ENCODE data around the gene CLDN14. TPM values are rescaled to one million over a fixed set of nuclear protein-coding genes. Genes with fewer than 3 reads are reported as not detected.

Gene CLDN14, protein sequence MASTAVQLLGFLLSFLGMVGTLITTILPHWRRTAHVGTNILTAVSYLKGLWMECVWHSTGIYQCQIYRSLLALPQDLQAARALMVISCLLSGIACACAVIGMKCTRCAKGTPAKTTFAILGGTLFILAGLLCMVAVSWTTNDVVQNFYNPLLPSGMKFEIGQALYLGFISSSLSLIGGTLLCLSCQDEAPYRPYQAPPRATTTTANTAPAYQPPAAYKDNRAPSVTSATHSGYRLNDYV
- under 1 TPM in 1 of 2 donors, not detected in 1; 0.15 TPM for total RNA-seq
- under 1 TPM; 0.08 to 0.49 TPM for polyA plus RNA-seq
- long read RNA-seq, donor 1 = 0 reads
- long read RNA-seq, donor 2 = 0 reads
- long read RNA-seq, donor 3 = 0 reads
- long read RNA-seq, donor 4 = 0 reads
- long read RNA-seq, donor 5 = 0 reads

DNA sequence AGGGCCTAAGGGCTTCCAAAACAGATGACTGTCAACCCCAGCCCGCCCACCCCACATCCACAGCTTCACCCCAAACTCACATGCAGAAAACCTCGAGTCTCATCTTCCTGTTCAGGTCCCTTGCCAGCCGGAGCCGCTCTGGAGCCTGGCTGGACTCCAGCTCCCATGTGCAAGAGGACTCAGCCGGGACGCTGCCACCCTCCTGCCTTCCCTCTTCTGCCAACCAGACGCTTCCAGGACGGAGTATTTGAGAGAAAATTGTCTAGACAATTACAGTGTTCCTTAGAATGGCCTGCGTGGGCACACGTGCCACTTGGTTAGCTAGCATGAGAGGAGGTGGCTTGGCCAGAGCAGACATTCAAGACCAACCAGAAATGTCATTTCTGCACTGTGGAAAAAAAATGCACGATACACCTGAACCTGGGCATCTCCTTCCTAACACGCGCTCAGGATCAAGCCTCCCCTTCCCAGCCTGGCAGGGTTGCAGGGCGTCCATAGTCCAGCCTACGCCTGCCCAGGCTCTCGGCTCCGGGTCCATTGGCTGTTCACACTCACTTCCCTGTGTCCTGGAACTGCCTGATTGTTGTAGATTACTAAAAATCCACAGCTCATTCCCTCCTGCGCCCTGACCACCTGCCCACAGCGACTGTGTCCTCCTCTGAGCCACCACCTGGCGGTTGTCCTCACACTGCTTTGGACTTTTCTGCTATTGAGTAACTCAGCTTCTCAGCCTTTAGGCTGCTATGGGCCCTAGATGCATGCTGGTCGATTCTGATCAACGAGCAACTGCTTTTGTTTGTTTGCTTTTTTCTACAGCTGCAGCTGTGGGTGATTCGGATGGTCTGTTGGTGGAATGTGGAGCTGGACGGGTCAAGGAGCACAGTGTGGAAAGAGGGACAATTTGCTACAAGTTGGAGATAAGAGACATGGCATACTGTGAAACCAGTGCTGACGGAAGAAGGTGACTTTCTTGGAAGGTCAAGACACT is at the start of gene CLDN14:
CLDN14 (minus strand) TSS at position 708 of the 988 bp plus-strand sequence. CDS start 18,427 bp downstream, outside the sequence.
- no peaks in the 10 kb centered on the region for H3K36me3 ChIP-seq (ENCODE audit: control insufficient read depth in 4 of 4, insufficient read depth in 4 of 4, low read length in 4 of 4)
- H3K27me3 ChIP-seq (ENCODE audit: control insufficient read depth in 3 of 3, insufficient read depth in 3 of 3, low read length in 2 of 3) = no peaks in the 10 kb centered on the region
- TF ChIP-seq, protein P1, sequence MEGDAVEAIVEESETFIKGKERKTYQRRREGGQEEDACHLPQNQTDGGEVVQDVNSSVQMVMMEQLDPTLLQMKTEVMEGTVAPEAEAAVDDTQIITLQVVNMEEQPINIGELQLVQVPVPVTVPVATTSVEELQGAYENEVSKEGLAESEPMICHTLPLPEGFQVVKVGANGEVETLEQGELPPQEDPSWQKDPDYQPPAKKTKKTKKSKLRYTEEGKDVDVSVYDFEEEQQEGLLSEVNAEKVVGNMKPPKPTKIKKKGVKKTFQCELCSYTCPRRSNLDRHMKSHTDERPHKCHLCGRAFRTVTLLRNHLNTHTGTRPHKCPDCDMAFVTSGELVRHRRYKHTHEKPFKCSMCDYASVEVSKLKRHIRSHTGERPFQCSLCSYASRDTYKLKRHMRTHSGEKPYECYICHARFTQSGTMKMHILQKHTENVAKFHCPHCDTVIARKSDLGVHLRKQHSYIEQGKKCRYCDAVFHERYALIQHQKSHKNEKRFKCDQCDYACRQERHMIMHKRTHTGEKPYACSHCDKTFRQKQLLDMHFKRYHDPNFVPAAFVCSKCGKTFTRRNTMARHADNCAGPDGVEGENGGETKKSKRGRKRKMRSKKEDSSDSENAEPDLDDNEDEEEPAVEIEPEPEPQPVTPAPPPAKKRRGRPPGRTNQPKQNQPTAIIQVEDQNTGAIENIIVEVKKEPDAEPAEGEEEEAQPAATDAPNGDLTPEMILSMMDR (IDR thresholded peaks at IDR 0.05; ENCODE audit: control extremely low read depth, extremely low read depth) = no peak
- H3K9ac ChIP-seq (ENCODE audit: insufficient read depth in 1 of 2, low read length in 2 of 2) = no peak within 1 kb of the TSS
- 63 to 79% methylated on average over 25 of the region's 25 CpGs for WGBS, 2 donors
- H3K4me1 ChIP-seq (ENCODE audit: control insufficient read depth in 5 of 5, insufficient read depth in 5 of 5, low read length in 5 of 5) = peaks cover 0 to 35% (median 19%) of the 10 kb centered on the region in 5 donors
- H3K4me3 ChIP-seq = no peak within 1 kb of the TSS
- ATAC-seq (ENCODE audit: insufficient read depth, low FRiP score) (no peak), DNase-seq (peak; percentile 86 to 92 (median 92))
- no peak within 1 kb of the TSS for H3K27ac ChIP-seq (ENCODE audit: low read depth in 1 of 2, low read length in 1 of 2)
- H3K9me3 ChIP-seq (ENCODE audit: control insufficient read depth in 4 of 4, insufficient read depth in 3 of 4, low read length in 3 of 4) = no peaks in the 10 kb centered on the region

DNA sequence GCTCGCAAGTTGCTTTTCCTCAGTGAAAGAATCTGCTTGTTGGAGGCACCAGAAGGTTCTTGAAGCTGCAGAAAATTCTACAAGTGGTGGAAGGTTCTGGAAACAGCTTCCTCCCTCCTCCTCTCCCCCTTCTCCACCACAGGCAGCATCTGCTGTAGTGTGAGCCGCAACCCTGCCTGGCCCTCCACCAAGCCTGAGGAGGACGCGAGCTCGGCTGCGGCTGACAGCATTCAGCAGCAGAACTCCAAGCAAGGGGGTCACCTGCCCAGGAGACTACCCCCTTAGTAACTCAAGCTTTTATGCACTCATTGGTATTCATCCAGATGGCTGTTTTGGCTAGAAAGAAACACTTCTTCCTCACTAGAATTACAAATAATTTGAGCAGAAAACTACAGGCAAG is 48.8 kb upstream of the CLDN14 start:
- Histone ChIP-seq H3K4me1 (ENCODE audit: control insufficient read depth in 5 of 5, insufficient read depth in 5 of 5, low read length in 5 of 5) (no peaks in the 10 kb centered on the region), H3K9me3 (ENCODE audit: control insufficient read depth in 4 of 4, insufficient read depth in 3 of 4, low read length in 3 of 4) (peaks cover 0 to 7% (median 0%) of the 10 kb centered on the region in 4 donors), H3K9ac (ENCODE audit: insufficient read depth in 1 of 2, low read length in 2 of 2) (no peak overlapping the region), H3K4me3 (no peak overlapping the region), H3K27me3 (ENCODE audit: control insufficient read depth in 3 of 3, insufficient read depth in 3 of 3, low read length in 2 of 3) (peaks cover 0 to 7% (median 0%) of the 10 kb centered on the region in 3 donors), H3K27ac (ENCODE audit: low read depth in 1 of 2, low read length in 1 of 2) (no peak overlapping the region), H3K36me3 (ENCODE audit: control insufficient read depth in 4 of 4, insufficient read depth in 4 of 4, low read length in 4 of 4) (no peaks in the 10 kb centered on the region)
- DNase-seq (no peak), ATAC-seq (ENCODE audit: insufficient read depth, low FRiP score) (no peak)
- TF ChIP-seq, protein P1 (IDR thresholded peaks at IDR 0.05; ENCODE audit: control extremely low read depth, extremely low read depth) = no peak
- 86 to 92% methylated on average over 6 of the region's 6 CpGs for WGBS, 2 donors

DNA sequence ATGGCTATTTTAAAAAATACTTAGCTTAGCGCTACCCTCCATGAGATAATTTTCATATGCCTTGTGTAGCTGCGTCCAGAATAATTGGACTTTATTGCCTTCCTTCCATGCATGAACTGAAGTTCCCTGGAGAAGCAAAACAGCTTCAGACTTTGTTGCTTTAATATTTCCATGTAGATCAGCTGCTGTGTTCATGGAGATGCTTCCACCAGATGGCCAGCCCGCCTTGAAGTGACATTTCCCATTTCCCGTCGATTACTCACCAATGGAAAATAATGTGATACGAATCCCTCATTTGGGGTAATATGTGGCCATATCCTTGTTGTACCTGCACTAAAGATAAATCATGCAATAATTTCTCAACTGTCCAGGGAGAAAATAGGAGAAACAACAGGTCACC is 47.4 kb upstream of the CLDN14 start:
- TF ChIP-seq, protein P1 (IDR thresholded peaks at IDR 0.05; ENCODE audit: control extremely low read depth, extremely low read depth) = no peak
- no peaks in the 10 kb centered on the region for H3K4me1 ChIP-seq (ENCODE audit: control insufficient read depth in 5 of 5, insufficient read depth in 5 of 5, low read length in 5 of 5)
- no peak overlapping the region for H3K4me3 ChIP-seq
- no peak overlapping the region for H3K27ac ChIP-seq (ENCODE audit: low read depth in 1 of 2, low read length in 1 of 2)
- DNase-seq (no peak), ATAC-seq (ENCODE audit: insufficient read depth, low FRiP score) (no peak)
- H3K27me3 ChIP-seq (ENCODE audit: control insufficient read depth in 3 of 3, insufficient read depth in 3 of 3, low read length in 2 of 3) = peaks cover 0 to 7% (median 0%) of the 10 kb centered on the region in 3 donors
- H3K9ac ChIP-seq (ENCODE audit: insufficient read depth in 1 of 2, low read length in 2 of 2) = no peak overlapping the region
- WGBS, 2 donors = 87 to 93% methylated on average over 6 of the region's 6 CpGs
- H3K9me3 ChIP-seq (ENCODE audit: control insufficient read depth in 4 of 4, insufficient read depth in 3 of 4, low read length in 3 of 4) = peaks cover 0 to 4% (median 0%) of the 10 kb centered on the region in 4 donors
- no peaks in the 10 kb centered on the region for H3K36me3 ChIP-seq (ENCODE audit: control insufficient read depth in 4 of 4, insufficient read depth in 4 of 4, low read length in 4 of 4)

Measured in lung (tissue), 16 donors.